ENCODE results near the gene RIMBP2.

RIMBP2 gene

DNA sequence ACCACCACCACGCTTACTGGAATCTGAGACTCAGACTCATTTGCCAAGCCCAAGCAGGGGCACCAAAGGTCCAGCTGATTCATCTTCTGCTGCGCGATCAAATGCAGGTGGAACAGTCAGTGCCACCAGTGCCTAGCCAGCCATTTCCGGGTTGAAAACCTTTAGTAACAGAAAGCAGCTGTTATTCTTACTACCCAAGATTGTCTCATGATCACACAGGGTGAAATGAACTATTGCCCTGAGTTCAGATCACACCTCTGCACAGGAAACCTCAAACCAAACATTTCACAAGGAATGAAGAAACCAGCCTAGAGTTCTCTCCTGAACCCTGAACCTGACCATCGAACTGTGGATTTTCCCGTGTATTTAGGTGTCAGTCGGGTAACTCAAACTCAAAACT, 88.9 kb downstream of the RIMBP2 start:
- DNase-seq (ENCODE audit: low read depth) = no peak

DNA sequence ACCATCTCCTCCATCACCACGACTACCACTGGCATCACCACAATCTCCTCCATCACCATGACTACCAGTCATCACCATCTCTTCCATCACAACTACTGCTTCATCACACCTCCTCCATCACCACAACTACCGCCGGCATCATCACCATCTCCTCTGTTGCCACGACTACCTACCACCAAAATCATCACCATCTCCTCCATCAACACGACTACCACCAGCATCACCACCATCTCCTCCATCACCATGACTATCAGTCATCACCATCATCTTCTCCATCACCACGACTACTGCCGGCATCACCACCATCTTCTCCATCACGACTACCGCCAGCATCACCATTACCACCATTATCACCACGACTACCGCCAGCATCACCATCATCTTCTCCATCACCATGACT, 89.5 kb downstream of the RIMBP2 start:
- no peak for DNase-seq (ENCODE audit: low read depth)

DNA sequence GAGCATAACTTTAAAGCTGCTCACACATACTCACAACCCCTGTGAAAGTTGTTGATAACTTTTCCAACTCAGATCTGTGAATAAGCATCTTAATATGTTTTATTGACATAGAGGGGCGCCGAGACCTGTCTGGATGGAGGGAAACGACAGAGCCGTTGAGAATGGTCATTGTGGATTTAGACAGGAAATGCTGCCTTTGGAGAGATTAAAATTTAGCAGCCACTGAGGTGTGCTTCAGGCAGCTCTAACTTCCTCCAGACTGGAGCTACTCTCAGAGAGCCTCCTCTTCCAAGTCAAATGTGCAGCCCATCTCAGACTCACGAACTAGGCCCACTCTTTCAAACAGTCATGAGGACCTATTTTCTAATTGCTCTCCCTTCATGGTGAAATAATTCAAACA, 90.9 kb downstream of the RIMBP2 start:
- no peak for DNase-seq (ENCODE audit: low read depth)

DNA sequence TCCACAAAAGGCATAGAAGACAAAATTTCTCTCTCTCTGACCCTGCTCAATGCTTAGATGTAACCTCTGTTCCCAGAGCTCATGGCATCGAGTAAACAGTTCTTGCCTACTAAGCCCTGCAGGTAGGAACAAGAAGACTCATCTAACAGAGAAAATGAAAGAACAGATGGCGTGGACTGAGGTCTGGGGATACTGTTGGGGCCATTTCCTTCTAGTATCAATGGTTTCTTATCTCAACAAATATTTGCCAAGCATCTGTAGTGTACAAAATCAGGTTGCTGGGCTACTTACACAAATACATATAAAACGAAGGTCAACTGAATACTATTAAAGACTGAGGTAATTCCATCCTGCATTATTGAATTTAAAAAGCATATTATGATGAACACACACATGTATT, 93.3 kb downstream of the RIMBP2 start:
- DNase-seq (ENCODE audit: low read depth) = no peak

DNA sequence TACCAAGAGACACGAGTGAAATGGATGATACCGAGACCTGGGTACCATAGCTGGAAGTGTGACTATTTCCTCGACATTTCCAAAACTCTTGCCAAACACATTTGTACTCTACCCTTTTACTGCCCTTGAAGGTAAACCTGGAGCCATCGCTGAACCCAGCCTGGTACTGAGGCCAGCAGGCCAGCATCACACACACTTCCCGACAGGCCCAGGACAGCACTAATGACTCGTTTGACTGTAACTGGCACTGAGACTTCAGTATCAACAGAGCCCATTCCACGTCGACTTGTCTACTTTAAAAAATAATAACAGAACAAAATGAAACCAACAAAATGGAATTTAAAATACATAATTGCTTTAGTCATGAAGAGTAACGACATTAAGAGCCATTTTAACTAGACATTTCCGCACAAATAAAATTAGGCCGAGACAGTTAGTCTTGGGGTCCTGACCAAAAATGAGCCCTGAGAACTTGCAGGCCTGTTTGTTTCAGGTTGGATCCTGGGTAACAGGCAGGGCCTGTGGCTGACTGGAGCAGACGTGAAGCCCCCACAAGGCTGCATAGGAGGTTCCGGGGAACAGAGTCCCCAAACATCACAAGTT, 94.3 kb downstream of the RIMBP2 start:
- DNase-seq (ENCODE audit: low read depth) = no peak

DNA sequence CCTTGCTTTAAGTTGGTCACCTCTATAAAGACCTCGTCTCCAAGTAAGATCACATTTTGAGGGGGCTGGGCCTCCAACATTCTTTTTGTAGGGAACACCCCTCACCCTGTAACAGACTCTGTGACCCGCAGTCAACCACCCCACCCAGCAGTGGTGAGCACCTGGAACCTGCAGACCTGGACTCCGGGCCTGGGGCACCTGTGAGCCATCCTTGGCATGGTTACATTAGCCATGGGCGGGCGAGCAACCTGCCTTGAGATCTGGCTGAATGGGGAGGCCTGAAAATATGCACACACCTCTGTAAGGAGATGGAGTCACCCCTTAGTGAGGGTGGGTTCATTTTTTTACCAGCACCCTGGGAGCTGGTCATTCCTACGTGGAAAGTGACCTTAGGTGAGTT, 95.3 kb downstream of the RIMBP2 start:
- DNase-seq (ENCODE audit: low read depth) = no peak

DNA sequence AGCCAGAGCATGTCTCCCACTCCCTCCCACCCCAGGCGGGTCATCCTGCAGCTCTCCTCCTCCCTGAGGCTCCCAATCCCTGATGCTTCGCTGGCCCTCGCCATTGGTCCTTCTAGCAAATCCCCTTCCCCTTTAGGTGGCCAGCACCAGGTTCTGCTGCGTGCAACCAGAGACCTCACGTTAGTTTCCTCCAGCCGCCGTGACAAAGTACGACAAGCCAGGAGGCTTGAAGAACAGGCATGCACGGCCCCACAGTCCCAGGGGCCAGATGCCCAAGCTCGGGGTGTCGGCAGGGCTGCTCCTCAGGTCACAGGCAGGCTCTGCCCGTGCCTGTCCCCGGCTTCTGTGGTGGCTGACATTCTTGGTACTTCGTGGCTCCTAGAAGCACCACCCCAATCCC, 95.8 kb downstream of the RIMBP2 start:
- no peak for DNase-seq (ENCODE audit: low read depth)

DNA sequence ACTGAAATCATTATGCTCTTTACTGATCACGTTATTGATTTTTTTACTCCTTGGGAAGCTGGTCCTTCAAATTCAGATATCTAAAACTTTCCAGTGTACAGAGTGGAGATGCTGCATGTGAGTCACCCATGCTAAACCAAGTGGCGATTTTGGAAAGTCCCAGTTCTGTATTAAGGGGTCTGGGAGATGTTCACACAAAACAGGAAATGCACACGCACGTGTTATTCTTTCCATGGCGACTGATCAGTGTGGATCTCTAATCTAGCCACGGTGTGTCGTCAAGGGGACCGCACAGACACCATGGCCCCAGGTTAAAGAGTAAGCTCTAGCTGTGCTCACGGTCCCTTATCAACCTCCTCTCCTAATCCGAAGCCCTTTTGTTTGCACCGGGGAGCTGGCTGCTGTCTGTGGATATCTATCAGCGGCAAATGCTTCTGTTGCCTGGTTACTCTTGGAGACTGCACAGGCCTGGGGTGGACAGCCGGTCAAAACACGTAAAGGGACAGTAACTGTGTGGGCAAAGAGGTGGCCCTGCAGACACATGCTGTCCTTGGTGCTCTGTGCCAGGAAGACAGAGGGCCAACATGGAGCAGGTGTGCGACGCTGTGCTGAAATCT, 96.6 kb downstream of the RIMBP2 start:
- no peak for DNase-seq (ENCODE audit: low read depth)

DNA sequence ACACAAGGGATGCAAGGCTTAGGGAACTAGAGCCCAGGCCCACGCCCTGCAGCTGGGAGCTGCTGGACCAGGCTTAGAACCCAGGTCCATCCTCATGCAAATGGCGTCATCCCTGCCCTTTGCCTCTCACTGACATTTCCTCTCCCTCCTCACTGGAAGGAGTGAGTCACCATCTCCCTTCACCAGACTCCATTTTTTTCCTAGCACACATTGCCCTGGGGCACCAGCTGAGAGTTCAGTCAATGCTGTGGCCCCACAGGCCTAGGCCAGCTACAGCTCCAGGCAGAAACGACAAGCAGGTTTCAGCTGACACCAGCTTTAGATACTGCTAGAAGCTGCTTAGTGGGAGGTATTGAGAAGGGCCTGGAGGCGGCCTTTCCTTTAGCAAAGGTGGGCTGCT, 98.9 kb downstream of the RIMBP2 start:
- DNase-seq (ENCODE audit: low read depth) = no peak

DNA sequence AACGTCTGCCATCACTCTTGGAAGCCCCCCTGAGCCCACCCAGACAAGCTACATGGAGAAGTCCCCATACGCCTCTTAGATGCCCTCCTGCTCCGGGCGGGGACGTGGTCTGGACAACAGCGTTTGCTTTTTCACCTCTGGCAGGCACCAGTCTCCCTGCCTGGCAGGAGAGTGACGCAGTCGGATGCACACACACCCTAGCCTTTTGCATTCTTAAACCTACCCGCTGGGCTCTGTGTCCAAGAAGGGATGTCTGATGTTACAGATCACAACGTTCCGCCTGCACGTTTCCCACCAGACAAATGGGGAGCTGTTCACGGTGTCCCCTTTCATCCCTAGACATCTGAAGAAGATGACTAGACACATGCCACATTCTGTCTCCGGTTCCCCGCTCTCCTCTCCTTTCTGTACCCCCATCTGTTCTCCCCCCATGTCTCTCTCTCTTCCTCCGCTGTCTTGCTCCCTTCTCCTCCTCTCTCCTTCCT, 100.2 kb downstream of the RIMBP2 start:
- no peak for DNase-seq (ENCODE audit: low read depth)

DNA sequence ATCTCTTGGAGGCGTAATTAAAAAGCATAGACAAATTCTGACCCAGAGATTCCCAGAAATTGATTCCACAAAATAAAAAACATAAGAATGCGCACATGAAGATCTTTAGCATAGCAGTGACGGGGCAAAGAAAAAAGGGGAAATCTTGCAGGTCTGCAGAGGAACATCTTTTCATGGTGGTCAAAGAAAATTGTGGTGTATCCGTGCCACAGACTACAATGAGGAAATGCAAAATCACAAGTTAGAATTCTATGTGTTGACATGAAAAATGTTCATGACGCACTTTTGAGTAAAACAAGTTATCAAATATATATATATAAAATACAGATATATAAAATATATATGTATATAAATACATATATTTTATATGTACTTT, 101.6 kb downstream of the RIMBP2 start:
- DNase-seq (ENCODE audit: low read depth) = no peak

DNA sequence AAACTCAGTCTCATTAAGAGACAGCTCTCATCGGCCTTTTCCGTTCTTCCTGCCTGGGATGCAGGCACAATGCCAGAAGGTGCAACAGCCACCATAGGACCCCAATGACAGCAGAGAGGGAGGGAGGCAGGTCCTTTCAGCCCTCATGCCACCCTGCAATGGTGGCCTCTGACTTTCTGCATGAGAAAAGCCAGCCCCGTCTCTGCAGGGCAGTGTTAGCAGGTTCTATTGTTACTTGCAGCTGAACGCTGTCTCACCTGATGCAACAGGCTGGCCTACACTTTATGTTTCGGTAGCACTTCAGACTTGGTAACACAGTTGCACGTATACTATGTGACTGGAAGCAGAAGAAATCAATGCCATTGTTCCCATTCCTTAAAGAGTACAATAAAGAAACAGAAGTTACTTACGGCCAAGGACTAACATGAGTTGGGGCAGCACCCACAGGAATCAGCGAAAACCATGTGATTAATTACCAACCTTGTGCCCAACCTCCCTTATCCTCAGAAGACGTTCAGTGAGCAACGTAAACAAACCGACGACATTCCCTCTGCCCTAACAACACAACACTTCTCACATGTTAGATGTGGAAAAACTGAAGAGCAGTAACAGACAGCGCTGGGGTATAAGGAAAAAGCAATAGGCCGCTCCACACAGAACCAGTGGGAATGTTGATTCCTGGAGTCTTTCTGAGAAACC, 102.1 kb downstream of the RIMBP2 start:
- DNase-seq (ENCODE audit: low read depth) = no peak

DNA sequence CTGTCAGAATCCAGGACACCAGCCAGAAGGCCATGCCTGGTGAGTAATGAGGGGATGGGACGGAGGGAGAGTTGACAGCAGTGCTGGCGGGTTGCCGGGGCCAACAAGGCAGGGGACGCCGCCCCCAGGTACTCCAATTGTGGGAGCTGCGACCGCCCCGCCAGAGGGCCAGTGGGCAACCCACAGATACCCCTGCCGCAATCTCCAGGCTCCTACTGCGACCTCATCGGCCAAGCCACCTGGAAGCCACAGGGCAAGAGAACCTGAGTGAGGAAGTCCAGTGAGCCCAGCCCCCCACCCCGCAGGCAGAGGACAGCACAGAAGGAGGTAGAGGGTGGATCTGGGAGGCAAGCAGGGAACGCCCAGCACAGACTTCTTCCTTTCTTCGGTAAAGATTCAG, 103.0 kb downstream of the RIMBP2 start:
- no peak for DNase-seq (ENCODE audit: low read depth)

DNA sequence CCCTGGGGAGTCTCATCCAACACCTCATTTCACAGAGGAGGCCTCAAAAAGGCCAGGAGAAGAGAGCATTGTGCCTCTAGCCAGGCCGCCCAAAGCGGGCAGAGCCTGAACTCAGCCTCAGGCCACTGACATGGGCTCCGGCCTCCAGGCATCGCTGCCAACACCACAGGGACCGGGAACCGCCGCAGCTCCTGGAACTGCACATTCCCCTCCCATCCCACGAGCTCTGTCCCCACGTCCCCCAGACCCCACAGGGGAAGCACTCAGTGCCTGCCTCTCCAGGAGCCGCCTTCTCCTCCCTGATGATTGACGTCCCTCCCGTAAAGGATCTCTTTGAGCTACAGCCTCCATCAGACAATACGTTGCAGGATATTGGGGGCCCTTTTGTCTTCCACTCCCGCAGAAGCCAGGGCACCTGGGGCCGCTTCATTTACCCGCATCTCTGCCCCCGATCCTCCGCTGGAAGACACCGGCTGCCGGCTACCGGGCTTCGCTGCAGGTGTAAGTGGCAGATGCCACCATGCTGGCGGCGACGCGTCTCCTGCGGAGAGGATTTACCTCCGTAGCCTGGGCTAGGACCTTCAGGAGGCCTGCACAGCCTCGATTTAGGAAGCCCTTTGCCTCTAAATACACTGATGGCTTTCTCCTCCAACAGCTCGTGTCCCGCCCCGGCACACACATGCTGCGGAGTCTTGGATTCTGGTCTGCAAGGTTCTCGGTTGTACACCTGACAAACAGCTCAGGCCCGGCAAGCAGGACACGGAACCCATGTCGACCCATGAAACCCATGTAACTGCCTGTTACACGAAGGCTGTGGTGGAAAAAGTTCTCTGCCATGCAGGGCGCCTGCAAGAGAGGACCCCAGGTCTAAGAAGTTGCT, 104.8 kb downstream of the RIMBP2 start:
- no peak for DNase-seq (ENCODE audit: low read depth)

DNA sequence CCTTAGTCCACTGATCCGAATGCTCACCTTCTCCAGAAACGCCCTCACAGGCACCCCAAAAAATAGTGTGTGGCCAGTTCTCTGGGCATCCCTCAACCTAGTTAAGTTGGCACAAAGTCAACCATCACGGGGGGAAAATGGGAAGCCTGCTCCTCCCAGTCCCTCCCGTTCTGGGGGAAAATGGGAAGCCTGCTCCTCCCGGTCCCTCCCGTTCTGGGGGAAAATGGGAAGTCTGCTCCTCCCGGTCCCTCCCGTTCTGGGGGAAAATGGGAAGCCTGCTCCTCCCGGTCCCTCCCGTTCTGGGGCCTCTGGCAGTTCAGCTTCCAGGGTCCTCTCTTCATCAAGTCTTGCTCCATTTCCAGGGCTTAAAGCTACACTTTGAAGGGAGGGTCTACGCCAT, 106.1 kb downstream of the RIMBP2 start:
- DNase-seq (ENCODE audit: low read depth) = no peak

DNA sequence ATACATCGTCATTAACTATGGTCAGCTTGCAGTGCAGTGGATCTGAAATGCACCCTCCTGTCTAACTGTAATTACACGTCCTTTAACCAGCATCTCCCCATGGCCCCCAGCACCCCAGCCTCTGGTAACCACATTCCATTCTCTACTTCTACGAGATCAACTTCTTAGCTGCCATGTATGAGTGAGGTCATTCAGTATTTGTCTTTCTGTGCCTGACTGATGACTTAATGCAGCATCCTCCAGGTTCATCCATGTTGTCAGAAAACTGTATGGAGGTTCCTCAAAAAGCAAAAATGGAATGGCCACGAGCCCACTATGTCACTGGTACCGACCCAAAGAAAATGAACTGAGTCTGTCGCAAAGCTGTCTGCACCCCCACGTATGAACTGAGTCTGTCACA, 107.3 kb downstream of the RIMBP2 start:
- DNase-seq (ENCODE audit: low read depth) = no peak

DNA sequence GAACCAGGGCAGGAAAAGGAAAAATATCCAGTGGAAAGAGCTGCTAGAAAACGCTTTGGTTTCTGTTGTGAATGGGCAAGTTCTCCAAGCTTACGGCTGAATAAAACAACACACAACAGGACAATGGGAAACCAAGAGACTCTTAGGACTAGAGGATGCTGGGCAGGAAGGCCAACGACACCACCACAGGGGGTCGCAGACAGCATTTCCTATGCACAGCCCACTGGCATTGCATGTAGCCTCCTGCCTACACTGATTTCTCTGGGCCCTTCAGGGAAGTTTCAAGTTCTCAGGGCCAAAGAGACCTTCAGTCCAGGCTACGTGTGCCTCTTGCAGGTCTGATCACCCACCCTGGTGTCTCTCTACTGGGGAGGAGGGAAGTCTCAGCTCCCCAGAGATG, 108.0 kb downstream of the RIMBP2 start:
- DNase-seq (ENCODE audit: low read depth) = no peak

DNA sequence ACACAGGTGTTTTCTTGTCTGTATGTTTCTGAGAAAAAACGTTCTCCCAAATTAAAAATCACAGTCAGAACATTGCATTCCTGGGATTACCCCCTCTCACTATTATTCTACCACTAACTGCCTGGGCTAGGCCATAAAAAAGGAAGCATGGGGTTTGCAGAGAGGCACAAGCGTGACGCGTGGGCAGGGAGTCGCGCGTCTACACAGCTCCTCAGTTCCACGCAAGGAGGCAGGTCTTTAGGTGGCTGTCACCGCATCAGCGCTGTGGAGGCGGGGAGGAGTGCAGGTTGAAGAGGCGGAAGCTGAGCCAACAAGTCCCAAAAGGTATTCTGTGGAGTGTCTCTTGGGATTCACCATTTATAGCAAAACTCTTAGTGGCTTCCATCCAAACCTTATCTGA, 109.9 kb downstream of the RIMBP2 start:
- no peak for DNase-seq (ENCODE audit: low read depth)

DNA sequence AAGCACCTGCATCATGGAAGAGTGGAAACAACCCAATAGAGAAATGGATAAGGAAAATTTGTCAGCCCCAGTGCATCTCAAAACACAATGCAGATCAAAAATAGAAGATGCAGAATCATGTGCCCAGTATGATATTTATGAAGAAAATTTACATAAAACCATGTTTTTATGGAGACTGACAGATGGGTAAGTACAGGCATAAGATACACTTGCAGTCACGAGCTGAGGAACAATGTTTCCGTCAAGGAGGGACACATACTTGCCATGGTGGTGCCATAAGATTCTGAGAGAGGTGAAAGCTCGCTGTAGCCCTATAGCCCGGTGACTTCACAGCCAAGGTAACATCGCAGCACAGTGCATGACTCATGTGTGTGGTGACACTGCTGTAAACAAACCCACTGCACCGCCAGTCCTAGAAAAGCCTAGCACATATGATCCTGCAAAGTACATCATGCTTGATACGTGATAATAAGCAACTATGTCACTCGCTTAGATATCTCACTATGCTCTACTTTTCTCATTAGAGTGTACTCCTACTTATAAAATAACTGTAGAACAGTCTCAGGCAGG, 112.6 kb downstream of the RIMBP2 start:
- no peak for DNase-seq (ENCODE audit: low read depth)

DNA sequence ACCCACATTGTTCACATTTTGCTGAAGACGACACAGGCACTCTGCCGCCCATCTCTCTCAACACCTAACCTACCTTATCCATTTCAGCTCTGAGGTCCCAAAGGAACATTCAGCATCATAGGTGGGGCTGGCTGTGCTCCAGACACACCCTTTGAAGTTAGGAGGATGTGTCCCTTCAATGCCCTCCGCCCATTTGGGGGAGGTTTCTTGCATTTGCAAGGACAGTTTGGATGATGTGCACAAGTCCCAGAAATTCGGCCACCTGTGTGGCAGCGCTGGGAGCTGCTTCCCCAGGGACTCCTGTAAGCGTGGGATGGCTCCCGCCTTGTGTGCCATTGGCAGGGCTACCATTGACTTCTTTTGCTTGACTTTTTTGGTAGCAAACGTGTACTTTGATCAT, 113.8 kb downstream of the RIMBP2 start:
- DNase-seq (ENCODE audit: low read depth) = no peak

DNA sequence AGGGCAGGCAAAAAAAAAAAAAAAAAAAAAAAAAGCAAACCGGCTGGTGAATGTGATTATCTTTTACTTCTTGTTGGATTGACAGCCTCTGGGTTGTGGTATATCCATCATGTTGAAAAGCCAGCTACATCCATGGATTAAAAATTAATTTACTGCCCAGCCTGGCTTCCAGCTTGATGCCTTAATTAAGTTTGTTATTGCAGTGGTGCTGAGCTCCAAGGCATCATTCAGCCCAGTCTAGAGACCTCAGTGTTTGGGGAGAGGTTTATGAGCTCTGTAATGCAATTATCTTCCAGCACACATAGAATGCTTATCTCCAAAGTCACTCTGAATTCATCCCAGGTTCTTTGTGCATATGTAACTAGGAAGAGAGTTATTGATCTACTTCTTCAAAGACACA, 114.8 kb downstream of the RIMBP2 start:
- DNase-seq (ENCODE audit: low read depth) = no peak

DNA sequence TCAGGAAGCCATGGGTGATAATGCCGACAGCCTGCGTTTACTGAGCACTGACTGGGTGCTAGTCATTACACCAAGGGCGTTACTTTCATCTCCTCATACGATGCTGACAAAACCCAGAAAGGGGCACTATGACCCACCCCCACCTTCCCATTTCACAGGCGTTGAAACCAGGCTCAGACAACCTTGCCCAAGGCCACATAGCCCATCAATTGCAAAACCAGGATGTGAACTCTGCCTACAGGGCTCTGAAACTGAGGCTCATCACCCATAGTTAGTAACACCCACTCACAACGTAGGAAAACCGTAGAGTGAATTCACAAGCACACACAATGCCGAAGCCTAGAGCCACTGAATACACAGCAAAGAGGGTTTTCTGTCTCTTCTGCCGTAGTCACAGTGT, 119.9 kb downstream of the RIMBP2 start:
- no peak for DNase-seq (ENCODE audit: low read depth)

All from stimulated activated CD8-positive, alpha-beta memory T cell treated with anti-CD3 and anti-CD28 coated beads, Interleukin-15, amount 100 ng/mL, for 24 hours (primary cell).